Thyroid gland (tissue), 4 donors: Measurements from ENCODE around the gene NDC80. TPM values are rescaled to one million over a fixed set of nuclear protein-coding genes. Genes with fewer than 3 reads are reported as not detected.

ENCODE experiments used
- DNase-seq, 2 donors: peaks; one replicate each; pipeline ENCODE4 v3.0.0-alpha.2; 2019
- H3K27ac ChIP-seq, 3 donors: fragments of 200-600 bp; sonication (generic); 1 replicate in 2 of 3; 2 replicates in 1 of 3; pipeline ENCODE4 v1.5.1; 2016 to 2019; ENCODE audit warnings: mild to moderate bottlenecking in 1 of 3, moderate library complexity in 1 of 3
- H3K27me3 ChIP-seq: fragments of 200-600 bp; sonication (generic); one replicate; pipeline ENCODE4 v1.5.1; 2019
- H3K36me3 ChIP-seq, 2 donors: fragments of 200-600 bp; sonication (generic); one replicate each; pipeline ENCODE4 v1.5.1; 2016 to 2019
- H3K4me1 ChIP-seq, 2 donors: fragments of 200-600 bp; sonication (generic); one replicate each; pipeline ENCODE4 v1.5.1; 2017 to 2019
- H3K4me3 ChIP-seq, 3 donors: fragments of 200-600 bp; sonication (generic); replicated peaks in 1 of 3; 1 replicate in 2 of 3; 2 replicates in 1 of 3; pipeline ENCODE4 v1.5.1; 2016; ENCODE audit warnings: mild to moderate bottlenecking in 1 of 3
- H3K9me3 ChIP-seq: fragments of 200-600 bp; sonication (generic); one replicate; pipeline ENCODE4 v1.5.1; 2017
- POLR2A ChIP-seq, 2 donors: fragments of 450-650 bp; IDR thresholded peaks; one replicate each; pipeline ENCODE4 v1.6.1; 2017; ENCODE audit warnings: antibody characterized with exemption in 2 of 2, mild to moderate bottlenecking in 2 of 2, moderate library complexity in 1 of 2
- WGBS, 2 donors: methylation state at CpG; one replicate each; pipeline ENCODE4 v1.1.5; 2017; 5-methylcytosine and 5-hydroxymethylcytosine counted together
- intact Hi-C: fragments of 100-400 bp; cut with DNase I; formaldehyde crosslinking; loops from one replicate; pipeline ENCODE4 v1.15.1; 2023
- total RNA-seq, 4 donors: library from RNA; depleted of rRNA; stranded (reverse); fragments of >200 nt; gene quantifications; one replicate each; pipeline ENCODE4 v1.2.3, GENCODE V29; 2016
- TF ChIP-seq, protein P1 (sequence below), 6 experiments: fragments of 200-600 bp in 3 of 6; fragments of 450-650 bp in 3 of 6; sonication (generic) in 3 of 6; IDR thresholded peaks; one replicate each; pipeline ENCODE4 v1.5.1; 2016 to 2019; ENCODE audit warnings: antibody characterized with exemption in 6 of 6, mild to moderate bottlenecking in 2 of 6, inconsistent platforms in 1 of 6, moderate library complexity in 1 of 6

The NDC80 gene
- total RNA-seq, 4 donors from 2014 or later, result 0.33 to 1.4 (median 0.81) TPM; not detected in 1

DNA sequence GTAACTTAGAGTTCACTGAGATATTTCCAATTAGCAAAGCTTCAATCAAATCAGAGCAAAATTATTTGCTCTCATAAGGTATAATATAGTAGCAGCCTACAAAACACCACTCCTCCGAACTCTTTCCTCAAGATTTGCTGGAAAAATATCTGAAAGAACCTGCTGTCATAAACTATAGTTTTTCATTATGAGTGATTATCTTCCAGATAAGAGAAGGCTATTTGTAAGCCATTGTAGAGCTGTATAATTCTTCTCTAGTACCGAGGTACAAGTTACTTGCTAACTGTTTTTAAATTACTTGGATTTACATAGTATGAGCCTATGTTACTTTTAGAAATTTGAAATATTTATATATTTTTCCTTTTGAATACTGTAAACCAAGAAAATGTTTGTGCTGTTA, 2.1 kb downstream of the NDC80 start:
- intact Hi-C loops, result loop anchor here (10.0 kb wide), 1 partner anchor 81 kb away; the partner anchor contains the start of gene SMCHD1
- no peak overlapping the region for H3K4me3 ChIP-seq
- H3K36me3 ChIP-seq, result no peaks in the 10 kb centered on the region
- H3K4me1 ChIP-seq, result peaks cover 5 to 13% of the 10 kb centered on the region in 2 donors
- 48 to 49% methylated on average over 2 of the region's 2 CpGs for WGBS, 2 donors
- no peak for TF ChIP-seq POLR2A (IDR thresholded peaks at IDR 0.05)
- no peak for DNase-seq
- H3K27ac ChIP-seq, result no peak overlapping the region
- H3K9me3 ChIP-seq, result no peaks in the 10 kb centered on the region
- H3K27me3 ChIP-seq, result no peaks in the 10 kb centered on the region

DNA sequence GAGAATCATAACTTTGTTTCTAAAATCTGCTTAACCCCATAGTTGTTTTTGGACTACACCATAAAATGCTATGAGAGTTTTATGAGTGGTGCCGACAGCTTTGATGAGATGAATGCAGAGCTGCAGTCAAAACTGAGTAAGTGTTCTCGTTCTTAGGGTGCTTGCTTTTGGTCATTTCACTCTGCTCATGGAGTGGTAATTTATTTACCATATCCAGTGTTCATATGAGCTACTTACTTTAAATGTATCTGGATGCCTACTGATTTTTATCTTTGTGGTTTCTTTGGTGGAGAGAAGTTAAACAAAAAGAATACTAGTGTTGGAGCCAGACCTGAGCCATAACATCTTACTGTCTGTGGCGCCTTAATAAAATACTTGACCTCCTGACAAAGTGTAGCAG, 16.4 kb downstream of the NDC80 start:
- intact Hi-C loops, result no loop called here
- no peak for DNase-seq
- H3K4me1 ChIP-seq, result no peaks in the 10 kb centered on the region
- WGBS, 2 donors, result 90 to 92% methylated on average over 3 of the region's 3 CpGs
- H3K27me3 ChIP-seq, result no peaks in the 10 kb centered on the region
- no peak overlapping the region for H3K27ac ChIP-seq
- no peak for TF ChIP-seq POLR2A (IDR thresholded peaks at IDR 0.05)
- TF ChIP-seq, protein P1, sequence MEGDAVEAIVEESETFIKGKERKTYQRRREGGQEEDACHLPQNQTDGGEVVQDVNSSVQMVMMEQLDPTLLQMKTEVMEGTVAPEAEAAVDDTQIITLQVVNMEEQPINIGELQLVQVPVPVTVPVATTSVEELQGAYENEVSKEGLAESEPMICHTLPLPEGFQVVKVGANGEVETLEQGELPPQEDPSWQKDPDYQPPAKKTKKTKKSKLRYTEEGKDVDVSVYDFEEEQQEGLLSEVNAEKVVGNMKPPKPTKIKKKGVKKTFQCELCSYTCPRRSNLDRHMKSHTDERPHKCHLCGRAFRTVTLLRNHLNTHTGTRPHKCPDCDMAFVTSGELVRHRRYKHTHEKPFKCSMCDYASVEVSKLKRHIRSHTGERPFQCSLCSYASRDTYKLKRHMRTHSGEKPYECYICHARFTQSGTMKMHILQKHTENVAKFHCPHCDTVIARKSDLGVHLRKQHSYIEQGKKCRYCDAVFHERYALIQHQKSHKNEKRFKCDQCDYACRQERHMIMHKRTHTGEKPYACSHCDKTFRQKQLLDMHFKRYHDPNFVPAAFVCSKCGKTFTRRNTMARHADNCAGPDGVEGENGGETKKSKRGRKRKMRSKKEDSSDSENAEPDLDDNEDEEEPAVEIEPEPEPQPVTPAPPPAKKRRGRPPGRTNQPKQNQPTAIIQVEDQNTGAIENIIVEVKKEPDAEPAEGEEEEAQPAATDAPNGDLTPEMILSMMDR (IDR thresholded peaks at IDR 0.05), result no peak
- no peaks in the 10 kb centered on the region for H3K36me3 ChIP-seq
- no peaks in the 10 kb centered on the region for H3K9me3 ChIP-seq
- H3K4me3 ChIP-seq, result no peak overlapping the region

DNA sequence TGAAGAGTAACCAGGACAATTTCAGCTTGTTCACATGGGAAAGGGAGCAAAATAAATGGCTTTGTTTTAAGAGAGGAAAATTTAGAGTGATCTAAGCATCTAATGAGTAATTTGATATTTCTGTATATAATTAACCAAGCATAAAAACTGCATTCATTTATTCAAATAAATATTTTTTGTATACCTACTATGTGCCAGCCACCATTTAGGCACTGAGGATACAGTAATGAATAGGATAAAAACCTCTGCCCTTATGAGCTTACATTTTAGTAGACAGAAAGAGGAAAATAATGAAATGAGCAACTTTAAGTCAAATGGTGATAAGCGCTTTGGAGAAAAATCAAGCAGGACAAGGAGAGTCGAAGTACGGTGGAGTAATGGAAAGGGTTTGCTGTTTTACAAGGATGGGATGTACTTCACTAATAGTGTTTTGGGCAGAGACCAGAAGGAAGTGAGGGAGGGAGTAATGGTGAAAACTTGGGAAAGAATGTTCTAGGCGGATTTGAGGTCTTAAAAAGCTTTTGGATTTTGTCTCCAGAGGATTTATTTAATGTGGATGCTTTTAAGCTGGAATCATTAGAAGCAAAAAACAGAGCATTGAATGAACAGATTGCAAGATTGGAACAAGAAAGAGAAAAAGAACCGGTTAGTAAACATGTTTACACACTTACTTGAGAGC, 17.4 kb downstream of the NDC80 start:
- no peaks in the 10 kb centered on the region for H3K9me3 ChIP-seq
- no peak overlapping the region for H3K27ac ChIP-seq
- H3K4me1 ChIP-seq, result no peaks in the 10 kb centered on the region
- no peak for DNase-seq
- intact Hi-C loops, result no loop called here
- H3K36me3 ChIP-seq, result no peaks in the 10 kb centered on the region
- H3K27me3 ChIP-seq, result no peaks in the 10 kb centered on the region
- 84 to 94% methylated on average over 5 of the region's 5 CpGs for WGBS, 2 donors
- no peak for TF ChIP-seq POLR2A (IDR thresholded peaks at IDR 0.05)
- TF ChIP-seq, protein P1 (IDR thresholded peaks at IDR 0.05), result no peak
- no peak overlapping the region for H3K4me3 ChIP-seq

DNA sequence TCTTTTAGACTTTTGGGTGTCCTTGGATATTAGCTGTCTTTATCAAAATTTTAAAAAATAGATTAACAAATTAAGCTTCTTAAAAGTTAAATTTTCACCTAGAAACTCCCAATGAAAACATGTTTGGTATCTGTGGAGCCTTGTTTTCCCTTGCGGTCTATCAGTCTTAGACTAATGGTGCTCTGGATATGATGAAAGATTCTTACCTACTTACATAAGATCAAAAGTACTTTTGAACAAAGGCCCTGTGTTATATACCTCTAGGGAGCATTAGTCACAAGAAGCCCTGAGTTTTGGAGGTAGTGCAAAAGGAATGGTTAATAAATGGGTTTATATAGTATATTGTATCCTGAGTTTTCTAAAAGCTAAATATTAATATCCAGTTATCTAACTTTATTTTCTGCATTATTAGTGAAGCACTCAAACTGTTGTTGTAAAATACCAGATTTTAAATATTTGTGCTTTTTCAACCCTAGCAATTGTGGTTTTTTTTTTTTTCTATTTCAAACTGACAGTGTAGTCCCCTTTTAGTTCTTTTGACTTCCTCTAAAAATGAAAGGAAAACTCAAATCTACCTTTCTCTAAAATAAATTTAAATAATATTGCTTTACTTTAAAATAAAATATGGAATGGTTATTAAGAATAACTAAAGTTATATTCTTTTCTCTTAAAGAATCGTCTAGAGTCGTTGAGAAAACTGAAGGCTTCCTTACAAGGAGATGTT, 18.1 kb downstream of the NDC80 start:
- Histone ChIP-seq H3K27ac (no peak overlapping the region), H3K9me3 (no peaks in the 10 kb centered on the region), H3K4me3 (no peak overlapping the region), H3K27me3 (no peaks in the 10 kb centered on the region), H3K36me3 (no peaks in the 10 kb centered on the region), H3K4me1 (no peaks in the 10 kb centered on the region)
- no peak for TF ChIP-seq POLR2A (IDR thresholded peaks at IDR 0.05)
- TF ChIP-seq, protein P1 (IDR thresholded peaks at IDR 0.05), result no peak
- intact Hi-C loops, result no loop called here
- no peak for DNase-seq
- WGBS, 2 donors, result 83 to 89% methylated on average over 3 of the region's 3 CpGs

DNA sequence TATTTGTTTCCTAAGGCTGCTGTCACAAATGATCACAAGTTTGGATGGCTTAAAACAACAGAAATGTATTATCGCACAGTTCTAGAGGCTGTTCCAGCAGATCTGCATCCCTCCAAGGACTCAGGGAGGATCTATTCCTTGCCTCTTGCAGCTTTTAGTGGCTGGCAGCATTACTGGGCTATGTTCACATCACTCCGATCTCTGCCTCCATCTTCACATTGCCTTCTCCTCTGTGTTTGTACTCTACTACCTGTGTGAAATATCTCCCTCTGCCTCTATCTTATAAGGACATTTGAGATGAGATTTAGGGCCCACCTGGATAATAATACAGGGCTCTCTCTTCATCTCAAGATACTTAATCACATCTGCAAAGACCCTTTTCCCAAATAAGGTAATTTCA, 18.9 kb downstream of the NDC80 start:
- Histone ChIP-seq H3K27ac (no peak overlapping the region), H3K4me3 (no peak overlapping the region), H3K4me1 (no peaks in the 10 kb centered on the region), H3K27me3 (no peaks in the 10 kb centered on the region), H3K36me3 (no peaks in the 10 kb centered on the region), H3K9me3 (no peaks in the 10 kb centered on the region)
- DNase-seq, result no peak
- TF ChIP-seq, protein P1 (IDR thresholded peaks at IDR 0.05), result no peak
- no peak for TF ChIP-seq POLR2A (IDR thresholded peaks at IDR 0.05)
- intact Hi-C loops, result no loop called here
- 90 to 91% methylated on average over 2 of the region's 2 CpGs for WGBS, 2 donors
